D721Med (cell line): ENCODE measurements around the gene NBEAL1.
"Not testable (repeated sequence)": the region's sequence is repeated elsewhere in the genome, so short reads cannot be mapped to it uniquely, and the experiment has no call there.

Experiments used
- DNase-seq: peaks from one replicate; pipeline ENCODE4 v3.0.0; 2011; ENCODE audit warnings: low spot score; ENCODE audit not compliant: insufficient read length
- FAIRE-seq: peaks from 2 replicates; lab custom pipeline; 2011; peaks lifted over from hg19 to GRCh38; lab: Jason Lieb, UNC
- CTCF ChIP-seq: IDR thresholded peaks from 2 replicates; pipeline ENCODE4 v1.5.1; 2012; ENCODE audit warnings: mild to moderate bottlenecking, control low read depth; ENCODE audit not compliant: insufficient read depth; ENCODE audit errors: missing control alignments

NBEAL1 gene

GRCh38 chr2:203175371-203175770 lies 160.7 kb downstream of the NBEAL1 start:
- FAIRE-seq (no peak), DNase-seq (no peak)
- no peak for TF ChIP-seq CTCF

DNA sequence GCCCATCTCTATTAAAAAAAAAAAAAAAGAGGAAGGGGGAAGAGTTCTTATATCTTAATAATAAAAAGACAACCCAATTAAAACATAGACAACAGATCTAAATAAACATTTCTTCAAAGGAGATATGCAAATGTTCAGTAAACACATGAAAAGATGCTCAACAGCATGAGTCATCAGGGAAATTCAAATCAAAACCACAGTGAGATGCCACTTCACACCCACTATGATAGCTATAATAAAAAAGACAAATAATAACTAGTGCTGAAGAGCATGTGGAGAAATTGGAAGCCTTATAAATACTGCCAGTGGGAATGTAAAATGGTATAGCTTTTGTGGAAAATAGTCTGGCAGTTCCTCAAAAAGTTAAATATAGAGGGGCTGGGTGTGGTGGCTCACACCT lies 162.7 kb downstream of the NBEAL1 start:
- TF ChIP-seq CTCF = no peak
- DNase-seq (no peak), FAIRE-seq (no peak)

DNA sequence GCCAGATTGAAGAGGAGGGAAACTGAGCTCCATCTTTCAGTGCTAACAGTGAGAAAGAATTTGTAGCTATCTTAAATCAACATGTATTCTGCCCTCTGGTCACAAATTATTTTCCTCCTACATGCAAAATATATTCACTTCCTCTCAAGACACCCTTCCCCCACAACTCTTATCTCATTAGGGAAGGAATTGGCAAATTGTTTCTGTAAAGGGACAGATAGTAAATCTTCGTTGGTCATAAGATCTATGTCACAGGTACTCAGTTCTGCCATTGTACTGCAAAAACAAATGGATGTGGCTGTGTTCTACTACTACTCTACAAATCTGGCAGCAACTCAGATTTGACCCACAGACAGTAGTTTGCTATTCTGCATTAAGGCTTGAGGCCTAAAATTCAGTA lies 171.2 kb downstream of the NBEAL1 start:
- no peak for DNase-seq
- no peak for FAIRE-seq

DNA sequence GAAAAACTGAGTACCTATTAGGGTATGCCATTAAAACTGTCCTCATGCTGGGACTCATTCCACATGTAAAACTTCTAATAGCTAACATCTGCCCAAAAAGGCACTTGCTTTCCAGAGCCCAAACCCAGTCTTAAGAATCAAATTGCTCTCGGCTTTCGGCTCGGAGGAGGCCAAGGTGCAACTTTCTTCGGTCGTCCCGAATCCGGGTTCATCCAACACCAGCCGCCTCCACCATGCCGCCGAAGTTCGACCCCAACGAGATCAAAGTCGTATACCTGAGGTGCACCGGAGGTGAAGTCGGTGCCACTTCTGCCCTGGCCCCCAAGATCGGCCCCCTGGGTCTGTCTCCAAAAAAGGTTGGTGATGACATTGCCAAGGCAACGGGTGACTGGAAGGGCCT lies 175.9 kb downstream of the NBEAL1 start:
- DNase-seq, FAIRE-seq: not testable (repeated sequence)

More for the DNA sequence above, 171.2 kb downstream of the NBEAL1 start:
- TF ChIP-seq CTCF = no peak

GRCh38 chr2:203191026-203191425 lies 176.4 kb downstream of the NBEAL1 start:
- FAIRE-seq, DNase-seq: not testable (repeated sequence)

DNA sequence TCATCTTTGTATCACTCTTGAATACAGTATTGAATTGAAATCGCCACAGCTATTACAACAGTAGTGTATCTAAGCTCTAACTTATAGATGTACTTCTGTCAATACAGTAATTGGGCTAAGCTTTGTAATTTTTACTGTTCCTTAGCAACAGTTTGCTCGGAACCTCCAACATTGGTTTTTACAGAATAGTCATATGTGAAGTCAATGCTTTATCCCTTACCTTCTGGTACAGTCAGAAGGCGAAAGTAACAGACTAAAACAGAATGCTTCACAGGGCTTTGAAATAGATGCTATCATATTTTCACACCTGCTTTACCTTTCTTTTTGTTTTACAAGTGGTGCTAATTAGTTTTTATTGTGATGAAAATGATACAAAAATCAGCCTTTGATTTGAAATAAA lies 177.3 kb downstream of the NBEAL1 start:
- TF ChIP-seq CTCF = no peak
- no peak for FAIRE-seq
- DNase-seq = no peak

DNA sequence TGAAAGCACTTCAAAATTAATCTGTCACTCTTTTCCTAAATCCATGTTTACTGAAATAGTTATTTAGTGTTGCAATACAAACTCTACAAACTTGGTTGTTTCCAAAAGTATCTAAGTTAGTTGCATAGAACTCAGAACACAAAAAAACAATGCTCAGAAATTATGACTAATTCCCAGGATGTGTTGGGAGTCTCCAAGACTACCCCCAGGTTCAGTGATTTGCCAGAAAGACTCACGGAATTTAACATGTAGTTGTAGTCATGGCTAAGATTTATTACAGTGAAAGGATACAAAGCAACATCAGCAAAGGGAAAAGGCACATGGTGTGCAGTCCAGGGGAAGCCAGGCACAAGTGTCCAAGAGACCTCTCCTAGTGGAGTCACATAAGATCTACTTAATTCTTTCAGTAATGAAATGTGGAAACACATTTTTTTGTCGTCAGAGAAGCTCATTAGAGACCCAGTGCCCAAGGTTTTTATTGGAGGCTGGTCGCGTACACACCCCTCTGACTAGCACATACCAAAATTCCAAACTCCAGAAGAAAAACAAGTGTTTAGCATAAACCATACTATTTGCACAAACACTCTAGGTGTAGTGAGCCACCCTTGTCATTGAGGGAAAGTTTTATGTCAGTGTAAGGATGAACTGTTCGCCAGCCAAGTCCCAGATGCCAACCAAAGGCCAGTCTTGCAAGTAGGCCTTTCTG lies 180.8 kb downstream of the NBEAL1 start:
- no peak for TF ChIP-seq CTCF

GRCh38 chr2:203200866-203201265 lies 186.2 kb downstream of the NBEAL1 start:
- FAIRE-seq = no peak
- DNase-seq = no peak
- no peak for TF ChIP-seq CTCF

More for the DNA sequence above, 180.8 kb downstream of the NBEAL1 start:
- FAIRE-seq (no peak), DNase-seq (no peak)
